Measurements from ENCODE around the gene OGFRL1.

DNA sequence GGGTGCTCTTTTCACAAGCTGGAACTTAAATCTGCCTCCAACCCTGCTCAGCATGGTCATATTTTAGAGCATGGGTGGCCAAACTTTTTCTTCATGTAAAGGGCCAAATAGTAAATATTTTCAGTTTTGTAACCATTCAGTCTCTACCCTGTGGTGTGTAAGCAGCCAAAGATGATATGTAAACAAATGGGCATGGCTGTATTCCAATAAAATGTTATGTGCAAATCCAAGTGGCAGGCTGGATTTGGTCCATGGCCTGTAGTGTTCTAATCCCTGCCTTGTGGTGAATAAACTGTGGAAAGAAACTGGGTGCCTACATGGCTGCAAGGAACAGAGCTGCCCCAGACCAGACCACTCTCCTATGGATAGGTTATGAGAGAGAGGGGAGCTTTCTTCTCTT, 32.7 kb downstream of the OGFRL1 start:
- TF ChIP-seq FOXJ3 (CRISPR knock-in tag; IDR thresholded peaks at IDR 0.05; ENCODE audit: borderline replicate concordance) (no peak), ETV6 (CRISPR knock-in tag; IDR thresholded peaks at IDR 0.05) (no peak), ZNF423 (CRISPR knock-in tag; IDR thresholded peaks at IDR 0.05) (no peak), NFYB (CRISPR knock-in tag; conservative IDR thresholded peaks at IDR 0.05; ENCODE audit: low read depth) (no peak), ESRRA (CRISPR knock-in tag; IDR thresholded peaks at IDR 0.05; ENCODE audit: borderline replicate concordance) (no peak), CTCF (IDR thresholded peaks at IDR 0.05) (no peak)

Measured in WTC11 (cell line).